Heart right ventricle (tissue), 16 donors: Measurements from ENCODE around the gene MRPL22. TPM values are rescaled to one million over a fixed set of nuclear protein-coding genes. Genes with fewer than 3 reads are reported as not detected.
"Not testable (repeated sequence)": the region's sequence is repeated elsewhere in the genome, so short reads cannot be mapped to it uniquely, and the experiment has no call there.

Experiments used
- ATAC-seq, 8 donors: fragments of 200-7000 bp; cut with Tn5 transposase; one replicate each; pipeline ENCODE4 v1.9.1; 2020; ENCODE audit warnings: mild to moderate bottlenecking in 8 of 8, moderate library complexity in 8 of 8, moderate number of reproducible peaks in 1 of 8
- DNase-seq, 2 donors: peaks; one replicate each; pipeline ENCODE4 v3.0.0-alpha.2; 2020
- H3K27ac ChIP-seq, 10 donors: fragments of 200-600 bp; sonication (generic) in 2 of 10; one replicate each; pipeline versions ENCODE4 v1.5.0 to v1.8.0; 2020 to 2022; ENCODE audit warnings: mild to moderate bottlenecking in 3 of 10
- H3K27me3 ChIP-seq, 7 donors: fragments of 200-600 bp; one replicate each; pipeline ENCODE4 v1.8.0; 2021 to 2022; ENCODE audit warnings: mild to moderate bottlenecking in 2 of 7
- H3K36me3 ChIP-seq, 9 donors: fragments of 200-600 bp; sonication (generic) in 1 of 9; one replicate each; pipeline versions ENCODE4 v1.5.0 to v1.8.0; 2020 to 2022; ENCODE audit warnings: mild to moderate bottlenecking in 2 of 9
- H3K4me1 ChIP-seq, 9 donors: fragments of 200-600 bp; sonication (generic) in 1 of 9; one replicate each; pipeline versions ENCODE4 v1.5.0 to v1.8.0; 2020 to 2022; ENCODE audit warnings: mild to moderate bottlenecking in 4 of 9
- H3K4me3 ChIP-seq, 10 donors: fragments of 200-600 bp; sonication (generic) in 2 of 10; one replicate each; pipeline versions ENCODE4 v1.5.0 to v1.8.0; 2020 to 2022; ENCODE audit warnings: mild to moderate bottlenecking in 7 of 10, moderate library complexity in 2 of 10
- H3K9me3 ChIP-seq, 11 donors: fragments of 200-600 bp in 10 of 11; sonication (generic) in 2 of 11; one replicate each; pipeline versions ENCODE4 v1.5.0 to v1.8.0; 2013 to 2022; ENCODE audit warnings: mild to moderate bottlenecking in 2 of 11, control low read depth in 1 of 11, moderate library complexity in 1 of 11
- CTCF ChIP-seq, 9 donors: fragments of 200-600 bp; sonication (generic) in 2 of 9; IDR thresholded peaks; one replicate each; pipeline versions ENCODE4 v1.5.0 to v1.8.0; 2021 to 2022; ENCODE audit warnings: antibody characterized with exemption in 9 of 9, mild to moderate bottlenecking in 5 of 9, moderate library complexity in 1 of 9
- WGBS, 2 donors: extraction: QIAGEN DNeasy Blood & Tissue Kit; methylation state at CpG; one replicate each; pipeline ENCODE4 v1.1.7; 2013; ENCODE audit warnings: inconsistent platforms in 1 of 2; 5-methylcytosine and 5-hydroxymethylcytosine counted together
- intact Hi-C, 10 donors: fragments of 100-400 bp; cut with DNase I; formaldehyde crosslinking; loops; one replicate each; pipeline versions ENCODE4 v1.11.1 to v1.14.2; 2022
- polyA plus RNA-seq, 2 donors: library from polyadenylated mRNA; stranded (reverse); fragments of 200-250 nt; gene quantifications; one replicate each; pipeline ENCODE4 v1.2.3, GENCODE V29; 2013
- total RNA-seq, 10 donors: library from RNA; stranded (reverse); fragmentation: NEBNext Ultra II Directional in 3 of 10; extraction: Animal tissue kit (Norgen Biotek cat#: 25700) in 3 of 10; gene quantifications; one replicate each; pipeline versions ENCODE4 v1.2.1 to v1.2.4, GENCODE V29; 2021 to 2023
- donor health status: Arrhythmogenic right ventricular cardiomyopathy.
- donor health status: ischemic (EF 13 %, LVEDD 7.1; RV severe dilation, severe dysfunction).
- donor health status: healthy with polysubstance abuse.
- donor health status: DM: no; HTN: yes; CAD: no.
- donor health status: DM: no; HTN: no; CAD: no.
- donor health status: ischemic (EF 25% LVEDD 6.9; RV normal size, moderate dysfunction).
- donor health status: ischemic (EF 25% LVEDD 5.7; RV mildly dilated, moderate dysfunction).
- donor health status: healthy.
- donor health status: DM: yes; HTN: yes; CAD: no.
- donor health status: Ischemic cardiomyopathy.
- donor health status: ischemic (EF 35%, LVEDD 5.7; RV mildly dilated, moderate dysfunction).
- donor health status: nonischemic (EF 11% LVEDD 7.7; RV severe dilation, severe dysfunction).
- donor health status: DM: yes; HTN: yes; CAD: no.
- donor health status: PGD.
- donor health status: ischemic (EF 29% LVEDD 5.4; RV normal size, mild dysfunction).
- donor health status: nonischemic (EF 23%, LVEDD 6.1; RV moderate dilation, normal function).

Gene MRPL22
- total and polyA plus RNA-seq, 12 donors = 57.1 to 109 (median 73.2) TPM

DNA sequence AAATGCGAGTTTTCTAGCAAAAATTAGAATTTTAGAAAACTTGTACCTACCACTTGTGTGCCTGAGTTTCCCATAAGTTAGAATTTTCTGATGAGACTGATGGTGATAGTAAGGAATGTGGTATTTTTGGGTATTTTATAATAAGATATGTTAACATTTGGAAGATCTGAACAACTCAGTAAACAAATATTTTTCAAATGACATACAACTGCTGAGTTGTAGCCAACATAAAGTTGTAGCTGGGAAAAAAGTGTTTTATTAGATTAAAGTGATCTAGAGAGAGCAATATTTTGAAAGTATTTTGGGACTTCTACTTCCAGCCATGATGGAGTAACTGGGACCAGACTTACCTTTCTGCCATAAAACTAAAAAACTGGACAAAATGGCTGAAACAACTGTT lies 40.8 kb upstream of the MRPL22 start:
- Histone ChIP-seq H3K4me3 (no peak overlapping the region), H3K27me3 (no peaks in the 10 kb centered on the region), H3K4me1 (no peaks in the 10 kb centered on the region), H3K9me3 (no peaks in the 10 kb centered on the region), H3K27ac (no peak overlapping the region), H3K36me3 (peaks cover 0 to 100% (median 57%) of the 10 kb centered on the region in 9 donors)
- DNase-seq = no peak
- 93% methylated on average over 1 of the region's 1 CpG for WGBS, 2 donors
- TF ChIP-seq CTCF (IDR thresholded peaks at IDR 0.05) = no peak
- no peak for ATAC-seq
- intact Hi-C loops = no loop called here

- no peak for TF ChIP-seq CTCF (IDR thresholded peaks at IDR 0.05)
- ATAC-seq (no peak), DNase-seq (no peak)
- Histone ChIP-seq H3K4me1 (no peaks in the 10 kb centered on the region), H3K36me3 (peaks cover 0 to 100% (median 59%) of the 10 kb centered on the region in 9 donors), H3K27me3 (no peaks in the 10 kb centered on the region), H3K4me3 (no peak overlapping the region), H3K27ac (no peak overlapping the region), H3K9me3 (no peaks in the 10 kb centered on the region)
- 94 to 95% methylated on average over 2 of the region's 2 CpGs for WGBS, 2 donors
- intact Hi-C loops = no loop called here
These were observed 39.6 kb upstream of the MRPL22 start for GRCh38 chr5:154901276-154901675.

DNA sequence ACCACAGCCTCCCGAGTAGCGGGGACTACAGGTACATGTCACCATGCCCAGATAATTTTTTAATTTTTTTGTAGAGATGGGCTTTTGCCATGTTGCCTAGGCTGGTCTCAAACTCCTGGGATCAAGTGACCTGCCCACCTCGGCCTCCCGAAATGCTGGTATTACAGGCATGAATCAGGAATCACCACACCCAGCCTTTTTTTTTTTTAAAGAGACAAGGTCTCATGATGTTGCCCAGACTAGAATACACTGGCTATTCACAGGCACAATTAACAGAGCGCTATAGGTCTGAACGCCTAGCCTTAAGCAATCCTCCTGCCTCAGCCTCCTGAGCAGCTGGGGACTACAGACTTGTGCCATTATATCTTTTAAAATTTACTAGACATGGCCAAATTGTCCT lies 39.0 kb upstream of the MRPL22 start:
- no peak overlapping the region for H3K27ac ChIP-seq
- intact Hi-C loops = no loop called here
- DNase-seq (no peak), ATAC-seq (no peak)
- no peaks in the 10 kb centered on the region for H3K27me3 ChIP-seq
- H3K4me3 ChIP-seq = no peak overlapping the region
- no peaks in the 10 kb centered on the region for H3K4me1 ChIP-seq
- WGBS, 2 donors = 91 to 95% methylated on average over 6 of the region's 6 CpGs
- H3K9me3 ChIP-seq = no peaks in the 10 kb centered on the region
- H3K36me3 ChIP-seq = peaks cover 0 to 100% (median 54%) of the 10 kb centered on the region in 9 donors
- no peak for TF ChIP-seq CTCF (IDR thresholded peaks at IDR 0.05)

GRCh38 chr5:154905601-154906000 lies 35.3 kb upstream of the MRPL22 start:
- H3K36me3 ChIP-seq = peaks cover 0 to 100% (median 57%) of the 10 kb centered on the region in 9 donors
- DNase-seq, H3K4me3 ChIP-seq, intact Hi-C loops, H3K27me3 ChIP-seq, H3K9me3 ChIP-seq, ATAC-seq, H3K27ac ChIP-seq, H3K4me1 ChIP-seq: not testable (repeated sequence)
- WGBS, 2 donors = 90 to 91% methylated on average over 7 of the region's 7 CpGs

GRCh38 chr5:154916874-154917273 lies 24.0 kb upstream of the MRPL22 start:
- ATAC-seq = no peak
- whole genome bisulfite sequencing, 2 donors = 78% methylated on average over 3 of the region's 3 CpGs
- Histone ChIP-seq H3K4me1 (no peaks in the 10 kb centered on the region), H3K27ac (no peak overlapping the region), H3K27me3 (no peaks in the 10 kb centered on the region), H3K36me3 (peaks cover 0 to 100% (median 47%) of the 10 kb centered on the region in 9 donors), H3K4me3 (no peak overlapping the region), H3K9me3 (no peaks in the 10 kb centered on the region)
- intact Hi-C loops = loop anchor here in 2 of 10 donors (10.0 kb wide), 2 partner anchors 52 to 262 kb away; no protein-coding TSS in a partner anchor
- DNase-seq = no peak
- no peak for TF ChIP-seq CTCF (IDR thresholded peaks at IDR 0.05)
